ENCODE data around the gene UPK3A. TPM values are rescaled to one million over a fixed set of nuclear protein-coding genes. Genes with fewer than 3 reads are reported as not detected.
A peak's percentile ranks its signal among the peaks of the same experiment; 100 is the strongest.

The UPK3A gene
- total and polyA plus RNA-seq, 10 of the 15 experiments (the other 5 are each of a cell fraction or from before 2014, with no cell fraction given): not detected

DNA sequence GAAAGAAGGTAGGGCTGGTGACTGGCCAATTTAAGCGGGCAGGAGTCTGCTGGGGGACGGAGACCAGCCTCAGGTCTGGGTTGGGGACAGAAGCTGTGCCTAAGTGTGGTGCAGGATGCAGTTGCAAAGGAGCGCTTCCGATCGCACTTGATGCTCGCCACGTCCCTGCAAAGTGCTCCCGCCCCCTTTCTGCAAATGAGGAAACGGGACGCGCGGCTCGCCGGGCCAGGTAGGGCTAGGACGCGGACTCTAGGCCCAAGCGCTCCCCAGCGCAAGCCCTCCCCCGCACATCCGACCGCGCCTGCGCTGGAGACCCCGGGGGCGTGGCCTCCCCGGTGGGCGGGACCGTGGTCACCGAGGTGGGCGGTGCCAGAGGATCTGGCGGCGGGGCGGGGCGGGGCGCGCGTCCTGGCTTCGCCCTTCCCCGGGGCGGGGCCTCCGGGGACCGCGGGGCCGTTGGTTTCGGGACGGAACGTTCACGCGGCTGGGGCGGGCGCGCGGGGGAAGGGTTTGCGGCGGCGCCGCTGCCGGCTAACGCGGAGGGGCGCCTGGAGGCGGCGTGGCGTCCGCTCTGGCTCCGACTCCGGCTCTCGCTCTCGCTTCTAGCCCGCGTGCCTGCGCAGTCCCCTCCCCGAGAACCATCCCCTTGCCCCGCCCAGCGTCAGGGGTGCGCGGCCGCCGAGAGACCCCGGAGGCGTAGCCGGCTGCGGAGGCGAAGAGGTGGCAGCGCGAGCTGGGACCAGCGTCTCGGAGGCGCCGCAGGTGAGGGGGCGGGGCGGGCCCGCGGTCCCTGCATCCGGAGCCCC lies 24.9 kb downstream of the UPK3A start, which contains the start of gene FAM118A (continued):
- TF ChIP-seq MEF2A (IDR thresholded peaks at IDR 0.05; ENCODE audit: insufficient read depth, low read depth, low read length): 0 out of 2 replicates have a peak, but pooled peaks have one; percentile 27
- TF ChIP-seq, protein P1, sequence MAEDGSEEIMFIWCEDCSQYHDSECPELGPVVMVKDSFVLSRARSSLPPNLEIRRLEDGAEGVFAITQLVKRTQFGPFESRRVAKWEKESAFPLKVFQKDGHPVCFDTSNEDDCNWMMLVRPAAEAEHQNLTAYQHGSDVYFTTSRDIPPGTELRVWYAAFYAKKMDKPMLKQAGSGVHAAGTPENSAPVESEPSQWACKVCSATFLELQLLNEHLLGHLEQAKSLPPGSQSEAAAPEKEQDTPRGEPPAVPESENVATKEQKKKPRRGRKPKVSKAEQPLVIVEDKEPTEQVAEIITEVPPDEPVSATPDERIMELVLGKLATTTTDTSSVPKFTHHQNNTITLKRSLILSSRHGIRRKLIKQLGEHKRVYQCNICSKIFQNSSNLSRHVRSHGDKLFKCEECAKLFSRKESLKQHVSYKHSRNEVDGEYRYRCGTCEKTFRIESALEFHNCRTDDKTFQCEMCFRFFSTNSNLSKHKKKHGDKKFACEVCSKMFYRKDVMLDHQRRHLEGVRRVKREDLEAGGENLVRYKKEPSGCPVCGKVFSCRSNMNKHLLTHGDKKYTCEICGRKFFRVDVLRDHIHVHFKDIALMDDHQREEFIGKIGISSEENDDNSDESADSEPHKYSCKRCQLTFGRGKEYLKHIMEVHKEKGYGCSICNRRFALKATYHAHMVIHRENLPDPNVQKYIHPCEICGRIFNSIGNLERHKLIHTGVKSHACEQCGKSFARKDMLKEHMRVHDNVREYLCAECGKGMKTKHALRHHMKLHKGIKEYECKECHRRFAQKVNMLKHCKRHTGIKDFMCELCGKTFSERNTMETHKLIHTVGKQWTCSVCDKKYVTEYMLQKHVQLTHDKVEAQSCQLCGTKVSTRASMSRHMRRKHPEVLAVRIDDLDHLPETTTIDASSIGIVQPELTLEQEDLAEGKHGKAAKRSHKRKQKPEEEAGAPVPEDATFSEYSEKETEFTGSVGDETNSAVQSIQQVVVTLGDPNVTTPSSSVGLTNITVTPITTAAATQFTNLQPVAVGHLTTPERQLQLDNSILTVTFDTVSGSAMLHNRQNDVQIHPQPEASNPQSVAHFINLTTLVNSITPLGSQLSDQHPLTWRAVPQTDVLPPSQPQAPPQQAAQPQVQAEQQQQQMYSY (CRISPR knock-in tag; IDR thresholded peaks at IDR 0.05): no peak
- TF ChIP-seq, protein P2, sequence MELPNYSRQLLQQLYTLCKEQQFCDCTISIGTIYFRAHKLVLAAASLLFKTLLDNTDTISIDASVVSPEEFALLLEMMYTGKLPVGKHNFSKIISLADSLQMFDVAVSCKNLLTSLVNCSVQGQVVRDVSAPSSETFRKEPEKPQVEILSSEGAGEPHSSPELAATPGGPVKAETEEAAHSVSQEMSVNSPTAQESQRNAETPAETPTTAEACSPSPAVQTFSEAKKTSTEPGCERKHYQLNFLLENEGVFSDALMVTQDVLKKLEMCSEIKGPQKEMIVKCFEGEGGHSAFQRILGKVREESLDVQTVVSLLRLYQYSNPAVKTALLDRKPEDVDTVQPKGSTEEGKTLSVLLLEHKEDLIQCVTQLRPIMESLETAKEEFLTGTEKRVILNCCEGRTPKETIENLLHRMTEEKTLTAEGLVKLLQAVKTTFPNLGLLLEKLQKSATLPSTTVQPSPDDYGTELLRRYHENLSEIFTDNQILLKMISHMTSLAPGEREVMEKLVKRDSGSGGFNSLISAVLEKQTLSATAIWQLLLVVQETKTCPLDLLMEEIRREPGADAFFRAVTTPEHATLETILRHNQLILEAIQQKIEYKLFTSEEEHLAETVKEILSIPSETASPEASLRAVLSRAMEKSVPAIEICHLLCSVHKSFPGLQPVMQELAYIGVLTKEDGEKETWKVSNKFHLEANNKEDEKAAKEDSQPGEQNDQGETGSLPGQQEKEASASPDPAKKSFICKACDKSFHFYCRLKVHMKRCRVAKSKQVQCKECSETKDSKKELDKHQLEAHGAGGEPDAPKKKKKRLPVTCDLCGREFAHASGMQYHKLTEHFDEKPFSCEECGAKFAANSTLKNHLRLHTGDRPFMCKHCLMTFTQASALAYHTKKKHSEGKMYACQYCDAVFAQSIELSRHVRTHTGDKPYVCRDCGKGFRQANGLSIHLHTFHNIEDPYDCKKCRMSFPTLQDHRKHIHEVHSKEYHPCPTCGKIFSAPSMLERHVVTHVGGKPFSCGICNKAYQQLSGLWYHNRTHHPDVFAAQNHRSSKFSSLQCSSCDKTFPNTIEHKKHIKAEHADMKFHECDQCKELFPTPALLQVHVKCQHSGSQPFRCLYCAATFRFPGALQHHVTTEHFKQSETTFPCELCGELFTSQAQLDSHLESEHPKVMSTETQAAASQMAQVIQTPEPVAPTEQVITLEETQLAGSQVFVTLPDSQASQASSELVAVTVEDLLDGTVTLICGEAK (IDR thresholded peaks at IDR 0.05; ENCODE audit: borderline replicate concordance): peak; percentile 10; the same call in 1 of the 2 replicates
- TF ChIP-seq POLR2AphosphoS2 (IDR thresholded peaks at IDR 0.05; ENCODE audit: low read depth, low read length): peak; percentile 87
- 0 out of 2 replicates have a peak, but pooled peaks have one; percentile 34 for TF ChIP-seq GABPA (IDR thresholded peaks at IDR 0.05; ENCODE audit: low read depth)
- TF ChIP-seq SP1 (IDR thresholded peaks at IDR 0.05; ENCODE audit: low read depth, low read length): peak; percentile 73
- TF ChIP-seq IKZF1 (conservative IDR thresholded peaks at IDR 0.05): peak; percentile 56
- no peak for TF ChIP-seq SREBF2 (IDR thresholded peaks at IDR 0.05; ENCODE audit: low read length)
- peak; percentile 84 for TF ChIP-seq SPI1 (IDR thresholded peaks at IDR 0.05; ENCODE audit: borderline replicate concordance, insufficient read depth, low read depth, low read length)
- TF ChIP-seq, protein P3, sequence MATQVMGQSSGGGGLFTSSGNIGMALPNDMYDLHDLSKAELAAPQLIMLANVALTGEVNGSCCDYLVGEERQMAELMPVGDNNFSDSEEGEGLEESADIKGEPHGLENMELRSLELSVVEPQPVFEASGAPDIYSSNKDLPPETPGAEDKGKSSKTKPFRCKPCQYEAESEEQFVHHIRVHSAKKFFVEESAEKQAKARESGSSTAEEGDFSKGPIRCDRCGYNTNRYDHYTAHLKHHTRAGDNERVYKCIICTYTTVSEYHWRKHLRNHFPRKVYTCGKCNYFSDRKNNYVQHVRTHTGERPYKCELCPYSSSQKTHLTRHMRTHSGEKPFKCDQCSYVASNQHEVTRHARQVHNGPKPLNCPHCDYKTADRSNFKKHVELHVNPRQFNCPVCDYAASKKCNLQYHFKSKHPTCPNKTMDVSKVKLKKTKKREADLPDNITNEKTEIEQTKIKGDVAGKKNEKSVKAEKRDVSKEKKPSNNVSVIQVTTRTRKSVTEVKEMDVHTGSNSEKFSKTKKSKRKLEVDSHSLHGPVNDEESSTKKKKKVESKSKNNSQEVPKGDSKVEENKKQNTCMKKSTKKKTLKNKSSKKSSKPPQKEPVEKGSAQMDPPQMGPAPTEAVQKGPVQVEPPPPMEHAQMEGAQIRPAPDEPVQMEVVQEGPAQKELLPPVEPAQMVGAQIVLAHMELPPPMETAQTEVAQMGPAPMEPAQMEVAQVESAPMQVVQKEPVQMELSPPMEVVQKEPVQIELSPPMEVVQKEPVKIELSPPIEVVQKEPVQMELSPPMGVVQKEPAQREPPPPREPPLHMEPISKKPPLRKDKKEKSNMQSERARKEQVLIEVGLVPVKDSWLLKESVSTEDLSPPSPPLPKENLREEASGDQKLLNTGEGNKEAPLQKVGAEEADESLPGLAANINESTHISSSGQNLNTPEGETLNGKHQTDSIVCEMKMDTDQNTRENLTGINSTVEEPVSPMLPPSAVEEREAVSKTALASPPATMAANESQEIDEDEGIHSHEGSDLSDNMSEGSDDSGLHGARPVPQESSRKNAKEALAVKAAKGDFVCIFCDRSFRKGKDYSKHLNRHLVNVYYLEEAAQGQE (IDR thresholded peaks at IDR 0.05; ENCODE audit: low read depth, low read length): no peak
- TF ChIP-seq POLR2AphosphoS5 (IDR thresholded peaks at IDR 0.05; ENCODE audit: low read length): peak; percentile 89
- TF ChIP-seq, protein P4, sequence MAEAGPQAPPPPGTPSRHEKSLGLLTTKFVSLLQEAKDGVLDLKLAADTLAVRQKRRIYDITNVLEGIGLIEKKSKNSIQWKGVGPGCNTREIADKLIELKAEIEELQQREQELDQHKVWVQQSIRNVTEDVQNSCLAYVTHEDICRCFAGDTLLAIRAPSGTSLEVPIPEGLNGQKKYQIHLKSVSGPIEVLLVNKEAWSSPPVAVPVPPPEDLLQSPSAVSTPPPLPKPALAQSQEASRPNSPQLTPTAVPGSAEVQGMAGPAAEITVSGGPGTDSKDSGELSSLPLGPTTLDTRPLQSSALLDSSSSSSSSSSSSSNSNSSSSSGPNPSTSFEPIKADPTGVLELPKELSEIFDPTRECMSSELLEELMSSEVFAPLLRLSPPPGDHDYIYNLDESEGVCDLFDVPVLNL (IDR thresholded peaks at IDR 0.05; ENCODE audit: low read depth, low read length): no peak
- peak; percentile 89 for TF ChIP-seq POLR2A (IDR thresholded peaks at IDR 0.05; ENCODE audit: low read depth, low read length)
- peak; percentile 67; the same call in 1 of the 2 replicates for TF ChIP-seq YY1 (IDR thresholded peaks at IDR 0.05; ENCODE audit: low read depth, low read length)
- TF ChIP-seq SRF (IDR thresholded peaks at IDR 0.05; ENCODE audit: low read depth in 2 of 2, low read length in 2 of 2): peak; percentile 2 to 58; a peak in 1 of 4 replicates
- peak; percentile 62 for TF ChIP-seq HCFC1 (IDR thresholded peaks at IDR 0.05; ENCODE audit: low read length)
